Activated naive CD8-positive, alpha-beta T cell treated with anti-CD3 and anti-CD28 coated beads, Interleukin-2, amount 10 ng/mL, durations not matched to agents 7 days and 5 days (primary cell): ENCODE results near the gene EPS8. TPM values are rescaled to one million over a fixed set of nuclear protein-coding genes. Genes with fewer than 3 reads are reported as not detected.
"Not testable (repeated sequence)": the region's sequence is repeated elsewhere in the genome, so short reads cannot be mapped to it uniquely, and the experiment has no call there.

Experiments used
- ATAC-seq: fragments of 150-1000 bp; cut with Tn5 transposase; one replicate; pipeline ENCODE4 v1.10.0; 2021; ENCODE audit warnings: low read depth, moderate library complexity
- POLR2A ChIA-PET: fragments of 350-600 bp; sonication (Branson Sonifier 250); formaldehyde crosslinking; loops from one replicate; lab custom pipeline; 2021; ENCODE audit warnings: antibody characterized with exemption; lab: Charles Lee
- DNase-seq: peaks from one replicate; pipeline ENCODE4 v3.0.0; 2021
- H3K27ac Mint-ChIP-seq: one replicate; pipeline ENCODE4 v1.8.0; 2022; ENCODE audit warnings: mild to moderate bottlenecking, mixed read lengths
- H3K27me3 Mint-ChIP-seq: one replicate; pipeline ENCODE4 v1.8.0; 2022; ENCODE audit warnings: mild to moderate bottlenecking, moderate library complexity, mixed read lengths
- H3K36me3 Mint-ChIP-seq: one replicate; pipeline ENCODE4 v1.8.0; 2021; ENCODE audit warnings: mild to moderate bottlenecking, mixed read lengths
- H3K4me1 Mint-ChIP-seq: one replicate; pipeline ENCODE4 v1.8.0; 2021; ENCODE audit warnings: mixed read lengths
- H3K4me3 Mint-ChIP-seq: one replicate; pipeline ENCODE4 v1.8.0; 2022; ENCODE audit warnings: mild to moderate bottlenecking, moderate library complexity, mixed read lengths
- H3K9me3 Mint-ChIP-seq: one replicate; pipeline ENCODE4 v1.8.0; 2021; ENCODE audit warnings: mixed read lengths
- total RNA-seq, 2 experiments: library from RNA; stranded (reverse); gene quantifications; one replicate each; pipeline ENCODE4 v1.2.3, GENCODE V29; 2021

Gene EPS8
- total RNA-seq, 2 experiments from 2014 or later = 1.6 to 3.4 TPM

DNA sequence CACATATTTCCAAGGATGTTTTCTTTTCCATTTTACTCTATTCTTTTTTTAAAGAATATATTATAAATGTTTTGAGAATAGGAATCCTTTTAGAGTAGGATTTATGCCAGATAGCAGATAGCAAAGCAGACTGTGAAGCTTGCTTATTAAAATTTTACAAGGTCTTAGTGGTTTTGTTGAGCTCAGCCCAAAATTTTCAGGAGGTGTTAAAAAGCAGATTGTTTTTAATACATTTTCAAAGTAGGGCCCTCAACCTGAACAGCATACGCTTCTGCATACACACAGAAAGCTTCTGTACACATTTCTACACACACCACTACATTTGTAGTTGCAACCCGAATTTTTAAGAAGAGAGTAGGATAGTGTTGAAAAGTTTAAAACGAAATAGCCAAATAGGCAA, 151.0 kb downstream of the EPS8 start:
- DNase-seq (no peak), ATAC-seq (no peak)
- POLR2A ChIA-PET = no interaction called here
- Mint-ChIP-seq H3K27me3 (peaks cover 4% of the 10 kb centered on the region), H3K36me3 (no peaks in the 10 kb centered on the region), H3K27ac (no peak overlapping the region), H3K4me3 (no peak overlapping the region), H3K9me3 (no peaks in the 10 kb centered on the region), H3K4me1 (no peaks in the 10 kb centered on the region)

DNA sequence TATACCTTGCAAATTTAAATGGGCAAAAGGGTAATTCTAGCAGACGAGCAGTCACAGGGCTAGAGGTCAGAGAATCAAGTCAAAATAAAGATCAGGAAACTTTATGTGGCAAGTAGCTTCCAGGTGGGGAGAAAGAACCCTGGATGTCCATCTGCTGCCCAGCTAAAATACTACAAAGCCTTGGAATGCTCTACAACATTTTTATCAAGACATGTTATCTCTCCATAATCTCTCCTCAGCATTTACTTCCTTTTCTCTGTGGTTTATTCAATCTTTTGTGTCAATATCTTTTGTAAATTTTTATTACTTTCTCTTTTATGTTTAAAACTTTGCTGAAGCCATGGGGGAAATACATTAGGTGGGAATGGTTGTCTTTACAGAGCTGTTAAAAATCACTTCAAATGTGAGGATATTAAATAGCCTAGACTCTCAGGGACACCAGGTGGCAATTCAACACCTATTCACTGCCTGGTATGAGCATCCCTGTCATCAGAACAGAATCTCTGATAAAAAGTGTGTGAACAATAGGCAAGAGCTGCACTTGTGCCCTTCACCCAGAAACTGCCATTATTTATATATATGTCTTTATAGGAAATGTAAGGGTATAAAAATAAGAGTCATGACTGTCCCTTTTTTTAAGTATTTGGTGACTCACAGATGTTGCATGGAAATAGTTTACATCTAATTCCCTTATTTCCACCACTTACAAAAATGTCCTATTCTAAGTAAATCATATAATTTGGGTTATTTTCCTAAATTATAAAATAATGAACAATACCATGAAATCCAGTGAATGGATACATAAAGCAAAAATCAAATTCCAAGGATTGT, 152.9 kb downstream of the EPS8 start:
- no peak overlapping the region for H3K27ac Mint-ChIP-seq
- POLR2A ChIA-PET = no interaction called here
- H3K4me1 Mint-ChIP-seq = no peaks in the 10 kb centered on the region
- ATAC-seq (no peak), DNase-seq (no peak)
- no peaks in the 10 kb centered on the region for H3K36me3 Mint-ChIP-seq
- peaks cover 4% of the 10 kb centered on the region for H3K27me3 Mint-ChIP-seq
- H3K9me3 Mint-ChIP-seq = no peaks in the 10 kb centered on the region
- no peak overlapping the region for H3K4me3 Mint-ChIP-seq

DNA sequence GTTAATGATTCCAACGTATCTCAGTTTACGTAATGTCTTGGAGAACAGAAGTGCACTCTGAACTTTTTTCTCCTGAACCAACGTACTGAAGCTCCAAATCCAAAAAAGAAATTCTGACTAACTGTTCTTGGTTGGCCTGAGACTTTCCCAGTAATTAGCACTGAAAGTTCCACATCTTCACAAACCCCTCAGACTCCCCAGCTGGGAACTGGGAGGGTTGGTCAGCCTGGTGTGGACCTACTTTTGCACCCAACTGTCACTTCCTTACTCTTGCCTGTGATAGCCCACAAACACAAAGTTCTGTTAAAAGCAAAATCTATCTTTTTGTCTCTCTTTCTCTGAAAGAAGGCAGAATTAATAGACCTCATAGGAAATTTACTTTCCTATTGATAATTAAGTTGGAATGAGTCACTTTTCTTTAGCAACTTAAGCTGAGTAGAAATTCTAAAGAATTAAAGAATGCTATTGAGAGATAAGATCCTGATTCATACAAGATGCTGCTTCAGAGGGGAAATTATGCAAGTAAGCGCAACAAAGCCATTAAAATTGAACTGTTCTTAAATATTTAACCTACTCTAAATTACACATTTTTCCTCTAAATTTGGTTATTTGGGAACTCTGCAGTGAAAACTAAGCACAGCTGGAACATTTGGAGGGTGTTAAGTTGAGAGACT, 155.0 kb downstream of the EPS8 start:
- DNase-seq (no peak), ATAC-seq (no peak)
- POLR2A ChIA-PET = no interaction called here
- Mint-ChIP-seq H3K9me3 (no peaks in the 10 kb centered on the region), H3K27me3 (peaks cover 2% of the 10 kb centered on the region), H3K36me3 (no peaks in the 10 kb centered on the region), H3K4me3 (no peak overlapping the region), H3K4me1 (no peaks in the 10 kb centered on the region), H3K27ac (no peak overlapping the region)

DNA sequence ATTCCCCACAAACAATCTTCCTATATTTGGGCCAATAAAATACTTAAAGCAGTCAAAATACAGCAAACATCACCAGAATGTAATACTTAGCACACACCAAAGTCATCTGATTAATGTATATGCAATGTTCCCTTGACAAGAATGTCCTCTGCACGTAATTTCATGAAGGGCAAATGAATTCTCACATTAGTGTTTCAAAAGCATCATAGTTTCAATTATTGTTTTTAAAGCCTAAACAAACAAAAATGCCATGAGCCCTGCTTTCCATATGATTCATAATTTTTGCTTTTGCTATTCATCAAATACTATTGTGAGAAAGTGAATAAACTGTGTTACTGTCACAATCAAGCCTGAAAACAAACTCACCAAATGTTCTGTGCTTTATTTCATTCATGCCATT, 156.0 kb downstream of the EPS8 start:
- no peak for DNase-seq
- no peak overlapping the region for H3K27ac Mint-ChIP-seq
- no peaks in the 10 kb centered on the region for H3K4me1 Mint-ChIP-seq
- H3K27me3 Mint-ChIP-seq = peaks cover 2% of the 10 kb centered on the region
- H3K36me3 Mint-ChIP-seq = no peaks in the 10 kb centered on the region
- H3K4me3 Mint-ChIP-seq = no peak overlapping the region
- POLR2A ChIA-PET = no interaction called here
- no peak for ATAC-seq
- H3K9me3 Mint-ChIP-seq = no peaks in the 10 kb centered on the region

DNA sequence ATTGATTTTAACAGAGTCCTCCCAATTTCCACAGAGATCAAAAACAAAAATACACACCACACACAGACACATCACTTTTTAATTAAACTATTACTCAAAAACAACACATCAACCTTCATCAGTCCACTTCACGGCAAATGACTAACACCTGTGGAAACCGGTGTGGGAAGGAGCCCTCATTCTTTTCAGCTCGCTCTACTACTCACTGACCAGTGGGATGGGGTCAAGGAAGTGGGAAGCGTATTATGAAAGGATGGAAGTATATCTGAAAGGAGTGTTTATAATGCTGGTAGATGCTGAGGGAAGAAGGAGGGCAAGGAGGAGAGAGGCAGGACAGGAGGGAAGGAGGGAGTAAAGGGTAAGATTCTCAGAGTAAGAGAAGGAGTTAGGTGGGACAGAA, 156.5 kb downstream of the EPS8 start:
- Mint-ChIP-seq H3K27ac (no peak overlapping the region), H3K27me3 (peaks cover 2% of the 10 kb centered on the region), H3K4me1 (no peaks in the 10 kb centered on the region), H3K4me3 (no peak overlapping the region), H3K36me3 (no peaks in the 10 kb centered on the region), H3K9me3 (no peaks in the 10 kb centered on the region)
- POLR2A ChIA-PET = no interaction called here
- ATAC-seq (no peak), DNase-seq (no peak)

DNA sequence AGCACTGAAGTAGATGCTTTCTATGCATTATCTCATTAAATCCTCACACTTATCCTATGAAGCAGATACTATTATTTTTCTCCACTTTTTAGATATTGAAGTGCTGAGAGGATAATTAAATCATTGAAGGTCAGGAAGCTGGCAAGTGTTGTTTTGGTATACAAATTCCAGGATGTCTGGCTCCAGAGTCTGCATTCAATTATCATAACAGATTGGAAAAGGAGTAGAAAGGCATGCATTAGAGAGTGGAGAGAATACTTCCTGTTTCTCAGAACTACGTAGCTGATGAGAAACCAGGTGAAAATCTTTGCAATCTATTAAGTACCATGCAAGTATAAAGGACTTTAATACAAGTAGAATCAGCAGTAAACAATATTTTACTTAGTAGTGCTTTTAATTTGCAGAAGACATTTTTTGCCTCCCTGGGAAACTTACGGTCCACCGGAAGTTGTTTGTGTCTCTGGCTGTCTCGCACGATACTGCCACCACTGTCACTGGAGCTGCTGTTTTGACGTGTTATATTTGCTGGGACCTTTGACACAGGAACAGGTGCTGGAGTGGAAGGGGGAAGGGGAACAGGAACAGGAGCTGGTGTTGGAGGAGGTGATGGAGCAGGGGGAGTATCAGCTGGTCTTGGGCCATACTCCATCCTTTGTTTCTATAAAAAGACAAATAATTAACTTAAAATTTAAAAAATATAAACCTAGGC, 158.0 kb downstream of the EPS8 start:
- no peaks in the 10 kb centered on the region for H3K36me3 Mint-ChIP-seq
- no peaks in the 10 kb centered on the region for H3K4me1 Mint-ChIP-seq
- peaks cover 2% of the 10 kb centered on the region for H3K27me3 Mint-ChIP-seq
- ATAC-seq (no peak), DNase-seq (no peak)
- no peak overlapping the region for H3K27ac Mint-ChIP-seq
- H3K9me3 Mint-ChIP-seq = no peaks in the 10 kb centered on the region
- POLR2A ChIA-PET = no interaction called here
- H3K4me3 Mint-ChIP-seq = no peak overlapping the region

DNA sequence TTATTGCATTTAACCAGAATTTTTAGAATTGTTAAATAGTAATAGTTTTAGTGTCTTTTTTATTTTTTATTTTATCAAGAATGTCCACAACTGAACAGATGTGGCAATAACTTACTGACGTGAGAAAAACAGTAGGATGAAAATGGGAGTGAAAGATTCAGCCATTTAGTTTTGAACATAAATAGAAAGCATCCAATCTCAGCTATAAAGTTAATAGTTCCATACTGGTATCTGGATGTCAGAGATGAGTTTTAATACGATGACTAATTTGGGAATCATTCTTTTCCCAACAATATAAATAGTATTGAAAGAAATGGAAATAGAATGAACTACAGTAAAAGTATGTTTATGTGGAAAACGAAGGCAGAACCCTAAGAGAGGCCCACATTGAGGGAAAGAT, 159.4 kb downstream of the EPS8 start:
- H3K27ac Mint-ChIP-seq = no peak overlapping the region
- POLR2A ChIA-PET = no interaction called here
- H3K27me3 Mint-ChIP-seq = peaks cover 2% of the 10 kb centered on the region

DNA sequence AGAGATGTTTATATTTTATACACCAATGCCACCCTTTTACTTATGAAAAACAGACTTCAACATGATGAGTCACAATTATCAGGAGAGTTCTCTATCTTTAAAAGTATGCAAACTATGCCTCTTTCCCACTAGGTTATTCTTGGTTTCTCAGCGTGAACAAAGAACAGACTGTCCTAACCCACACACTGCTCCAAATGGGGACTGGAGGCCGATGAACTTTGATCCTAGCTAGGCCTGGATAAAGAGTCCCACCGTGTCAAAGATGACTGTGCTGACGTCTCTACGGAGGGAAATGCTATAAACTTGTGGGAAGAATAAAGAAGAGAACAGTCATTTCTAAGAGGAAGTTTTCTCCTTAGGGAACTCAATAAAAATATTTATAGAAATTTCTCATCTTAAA, 160.1 kb downstream of the EPS8 start:
- Mint-ChIP-seq H3K4me1 (no peaks in the 10 kb centered on the region), H3K9me3 (no peaks in the 10 kb centered on the region), H3K4me3 (no peak overlapping the region), H3K36me3 (no peaks in the 10 kb centered on the region), H3K27ac (no peak overlapping the region), H3K27me3 (peaks cover 2% of the 10 kb centered on the region)
- POLR2A ChIA-PET = no interaction called here
- DNase-seq (no peak), ATAC-seq (no peak)

More for the DNA sequence above, 159.4 kb downstream of the EPS8 start:
- Mint-ChIP-seq H3K36me3 (no peaks in the 10 kb centered on the region), H3K9me3 (no peaks in the 10 kb centered on the region), H3K4me3 (no peak overlapping the region), H3K4me1 (no peaks in the 10 kb centered on the region)
- no peak for ATAC-seq
- DNase-seq = no peak

DNA sequence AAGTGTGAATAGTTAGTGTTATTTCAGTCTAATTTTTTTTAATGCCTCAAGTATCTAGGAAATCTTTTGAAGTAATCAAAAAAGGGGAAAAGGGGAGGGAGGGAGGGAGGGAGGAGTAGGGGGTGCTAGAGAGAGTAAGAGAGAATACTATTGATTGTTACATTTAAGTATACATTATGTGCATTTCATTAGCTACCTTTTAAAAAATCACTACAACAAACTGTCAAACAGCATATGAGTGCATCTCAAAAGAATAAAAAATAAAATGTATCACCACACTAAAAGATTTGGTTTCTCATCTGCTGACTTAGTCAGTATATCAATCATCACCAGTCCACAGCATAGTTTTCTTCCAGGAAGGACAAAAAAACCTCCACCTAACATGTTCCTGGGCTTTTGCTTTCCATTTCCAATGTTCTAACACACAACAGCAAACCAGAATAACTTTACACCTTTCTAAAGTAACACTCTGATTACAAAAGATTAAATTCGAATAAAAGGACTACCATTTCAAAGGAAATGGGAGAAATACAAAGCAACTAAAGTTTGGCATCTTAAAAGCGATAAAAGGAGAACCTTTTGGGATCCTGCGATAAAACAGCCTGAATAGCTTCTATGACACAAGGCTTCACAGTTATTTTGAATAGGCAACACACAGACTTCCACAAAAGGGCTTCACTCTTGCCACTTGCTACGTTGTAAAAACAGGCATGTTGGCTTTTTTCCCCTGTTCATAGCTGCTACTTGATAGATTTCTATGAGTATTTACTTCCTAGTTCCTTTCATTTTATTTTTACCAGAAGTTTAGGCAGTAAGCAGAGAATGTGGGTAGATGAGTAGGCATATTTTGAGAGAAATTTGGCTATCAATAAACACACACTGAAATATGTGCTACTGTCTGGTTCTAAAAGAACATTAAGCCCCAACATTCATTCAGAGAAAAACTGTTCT, 160.9 kb downstream of the EPS8 start:
- H3K9me3 Mint-ChIP-seq = no peaks in the 10 kb centered on the region
- H3K4me3 Mint-ChIP-seq = no peak overlapping the region
- no peak for DNase-seq
- no peaks in the 10 kb centered on the region for H3K36me3 Mint-ChIP-seq
- POLR2A ChIA-PET = no interaction called here
- H3K27ac Mint-ChIP-seq = no peak overlapping the region
- H3K4me1 Mint-ChIP-seq = no peaks in the 10 kb centered on the region
- H3K27me3 Mint-ChIP-seq = no peaks in the 10 kb centered on the region
- ATAC-seq = no peak

DNA sequence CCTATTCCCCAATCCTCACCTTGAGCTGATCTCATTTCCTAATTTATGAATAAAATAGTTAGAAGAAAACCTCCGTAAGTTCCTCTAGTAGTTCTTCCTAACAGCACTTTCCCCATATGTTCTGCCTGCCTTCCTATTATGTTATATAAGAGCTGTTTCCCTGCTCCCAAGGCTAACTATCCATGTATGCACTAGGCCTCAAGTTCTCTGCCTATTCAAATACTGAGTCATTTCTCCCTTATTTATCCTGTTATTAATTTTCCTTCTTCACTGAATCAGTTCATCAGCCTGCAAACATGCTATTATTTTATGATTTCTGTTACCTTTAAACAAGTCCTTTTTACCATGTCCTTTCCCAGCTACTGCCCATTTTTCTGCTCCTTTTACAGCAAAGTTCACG, 164.1 kb downstream of the EPS8 start:
- POLR2A ChIA-PET = no interaction called here
- ATAC-seq = no peak
- Mint-ChIP-seq H3K4me3 (no peak overlapping the region), H3K9me3 (no peaks in the 10 kb centered on the region), H3K27me3 (no peaks in the 10 kb centered on the region), H3K27ac (no peak overlapping the region), H3K36me3 (no peaks in the 10 kb centered on the region), H3K4me1 (no peaks in the 10 kb centered on the region)
- DNase-seq = no peak

DNA sequence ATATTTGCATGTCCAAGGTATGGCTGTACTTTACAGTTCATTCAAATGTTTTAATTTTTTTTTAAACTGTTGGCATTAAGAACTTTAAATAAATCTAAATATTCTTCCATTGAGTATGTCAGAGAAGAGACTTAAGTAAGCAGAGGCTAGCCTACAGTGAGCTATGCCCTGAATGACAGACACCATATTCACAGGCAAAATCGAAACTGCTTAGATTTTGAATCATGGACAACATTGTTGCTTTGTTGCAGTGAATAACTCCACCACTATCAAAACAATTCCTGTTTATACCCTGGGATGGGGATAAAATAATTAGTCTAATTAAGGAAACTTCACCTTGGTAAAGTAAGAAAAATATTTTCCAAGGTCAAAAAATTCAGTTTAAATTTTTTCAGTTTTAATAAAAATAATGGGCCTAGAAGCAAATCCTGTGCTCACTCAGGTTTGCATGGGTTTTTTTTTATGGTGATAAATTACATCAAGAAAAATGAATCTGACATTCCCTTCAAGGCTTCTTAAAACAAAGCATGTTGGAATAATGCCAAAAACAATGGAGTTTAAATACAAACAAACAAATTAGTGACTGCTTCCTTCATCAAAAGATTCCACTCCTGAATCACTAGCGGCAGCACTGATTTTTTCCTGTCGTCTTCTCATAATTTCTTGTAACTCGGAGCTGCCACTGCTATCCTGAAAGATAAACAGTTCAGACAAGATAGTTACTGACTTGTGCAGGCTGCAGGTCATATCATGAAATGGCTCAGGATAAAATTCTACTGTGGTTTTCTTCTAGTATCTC, 168.2 kb downstream of the EPS8 start:
- DNase-seq (no peak), ATAC-seq (no peak)
- no peak overlapping the region for H3K27ac Mint-ChIP-seq
- H3K36me3 Mint-ChIP-seq = no peaks in the 10 kb centered on the region
- no peaks in the 10 kb centered on the region for H3K27me3 Mint-ChIP-seq
- POLR2A ChIA-PET = no interaction called here
- no peak overlapping the region for H3K4me3 Mint-ChIP-seq
- peaks cover 2% of the 10 kb centered on the region for H3K9me3 Mint-ChIP-seq
- H3K4me1 Mint-ChIP-seq = no peaks in the 10 kb centered on the region

DNA sequence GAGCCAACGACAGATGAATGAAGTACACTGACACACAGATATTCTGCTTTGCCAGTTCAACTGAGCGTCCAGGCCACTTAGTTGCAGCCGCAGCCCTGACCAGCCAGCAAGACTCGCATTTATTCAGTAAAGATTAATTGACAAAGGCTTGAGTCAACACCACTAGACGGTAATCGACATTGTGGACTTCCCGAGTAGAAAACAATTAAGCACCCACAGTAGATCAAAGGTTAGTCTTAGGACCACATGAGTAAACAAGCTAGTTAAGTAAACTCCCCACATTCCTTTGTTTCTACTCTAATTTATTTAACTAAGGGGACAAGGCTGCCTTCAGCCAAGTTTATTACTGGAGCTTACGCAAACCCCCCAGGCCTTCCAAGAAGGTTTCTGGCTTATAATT, 172.7 kb downstream of the EPS8 start:
- H3K4me1 Mint-ChIP-seq, H3K9me3 Mint-ChIP-seq, DNase-seq, POLR2A ChIA-PET, H3K36me3 Mint-ChIP-seq, H3K4me3 Mint-ChIP-seq, H3K27me3 Mint-ChIP-seq, H3K27ac Mint-ChIP-seq, ATAC-seq: not testable (repeated sequence)
